MG63 (cell line): Measurements from ENCODE around the gene ZNF587B. TPM values are rescaled to one million over a fixed set of nuclear protein-coding genes. Genes with fewer than 3 reads are reported as not detected.
A peak's percentile ranks its signal among the peaks of the same experiment; 100 is the strongest.
"Not testable (repeated sequence)": the region's sequence is repeated elsewhere in the genome, so short reads cannot be mapped to it uniquely, and the experiment has no call there.

Source experiments
- DNase-seq: peaks from one replicate; pipeline ENCODE4 v3.0.0-alpha.2; 2020
- H3K27me3 ChIP-seq: fragments of 250-450 bp; sonication (Bioruptor Pico); 2 replicates; pipeline ENCODE4 v1.5.1; 2020; ENCODE audit warnings: mild to moderate bottlenecking, moderate library complexity
- H3K36me3 ChIP-seq: fragments of 250-450 bp; sonication (Bioruptor Pico); 2 replicates; pipeline ENCODE4 v1.5.1; 2020; ENCODE audit warnings: mild to moderate bottlenecking, moderate library complexity
- H3K4me3 ChIP-seq: fragments of 250-450 bp; sonication (Bioruptor Pico); 2 replicates; pipeline ENCODE4 v1.5.1; 2020; ENCODE audit warnings: mild to moderate bottlenecking, moderate library complexity
- H3K9me3 ChIP-seq: fragments of 250-450 bp; sonication (Bioruptor Pico); 2 replicates; pipeline ENCODE4 v1.5.1; 2020; ENCODE audit warnings: mild to moderate bottlenecking, moderate library complexity
- total RNA-seq: library from RNA; depleted of rRNA; stranded (reverse); fragments of >200 nt; shearing (Covaris generic); gene quantifications from 2 replicates; pipeline ENCODE4 v1.2.3, GENCODE V29; 2014; ENCODE audit warnings: low replicate concordance; rRNA removed

Gene ZNF587B
- 4.6 and 7.6 TPM in 2 replicates for total RNA-seq

GRCh38 chr19:57830071-57830602 lies at the start of gene ZNF587B:
TSS of gene ZNF587B (plus strand) at chr19:57830299. CDS start at chr19:57830529, 230 bp downstream.
- Histone ChIP-seq H3K27me3 (no peaks in the 10 kb centered on the region), H3K4me3 (no peak within 1 kb of the TSS), H3K36me3 (peaks cover 68% of the 10 kb centered on the region), H3K9me3 (no peaks in the 10 kb centered on the region)
- peak; percentile 17 for DNase-seq

GRCh38 chr19:57786286-57786685 lies 43.8 kb upstream of the ZNF587B start:
- H3K36me3 ChIP-seq, result peaks cover 81% of the 10 kb centered on the region
- no peak for DNase-seq
- no peaks in the 10 kb centered on the region for H3K27me3 ChIP-seq
- no peak overlapping the region for H3K4me3 ChIP-seq
- peaks cover 24% of the 10 kb centered on the region for H3K9me3 ChIP-seq

GRCh38 chr19:57786906-57787305 lies 43.2 kb upstream of the ZNF587B start:
- peaks cover 24% of the 10 kb centered on the region for H3K9me3 ChIP-seq
- H3K36me3 ChIP-seq, result peaks cover 79% of the 10 kb centered on the region
- H3K27me3 ChIP-seq, result no peaks in the 10 kb centered on the region
- DNase-seq, result no peak
- no peak overlapping the region for H3K4me3 ChIP-seq

GRCh38 chr19:57788114-57788692 lies 41.9 kb upstream of the ZNF587B start:
- H3K4me3 ChIP-seq, result no peak overlapping the region
- peaks cover 17% of the 10 kb centered on the region for H3K9me3 ChIP-seq
- H3K27me3 ChIP-seq, result no peaks in the 10 kb centered on the region
- peaks cover 74% of the 10 kb centered on the region for H3K36me3 ChIP-seq
- no peak for DNase-seq

GRCh38 chr19:57789288-57789687 lies 40.8 kb upstream of the ZNF587B start:
- DNase-seq, result no peak
- no peaks in the 10 kb centered on the region for H3K27me3 ChIP-seq
- peaks cover 12% of the 10 kb centered on the region for H3K9me3 ChIP-seq
- peaks cover 69% of the 10 kb centered on the region for H3K36me3 ChIP-seq
- no peak overlapping the region for H3K4me3 ChIP-seq

GRCh38 chr19:57796580-57796979 lies 33.5 kb upstream of the ZNF587B start:
- H3K36me3 ChIP-seq, result peaks cover 30% of the 10 kb centered on the region
- H3K4me3 ChIP-seq, H3K9me3 ChIP-seq, DNase-seq, H3K27me3 ChIP-seq: not testable (repeated sequence)

GRCh38 chr19:57800696-57801095 lies 29.4 kb upstream of the ZNF587B start:
- H3K36me3 ChIP-seq, result peaks cover 20% of the 10 kb centered on the region
- DNase-seq, result no peak
- H3K9me3 ChIP-seq, result no peaks in the 10 kb centered on the region
- no peak overlapping the region for H3K4me3 ChIP-seq
- H3K27me3 ChIP-seq, result no peaks in the 10 kb centered on the region

GRCh38 chr19:57802269-57802668 lies 27.8 kb upstream of the ZNF587B start:
- no peaks in the 10 kb centered on the region for H3K9me3 ChIP-seq
- no peak for DNase-seq
- H3K27me3 ChIP-seq, result no peaks in the 10 kb centered on the region
- peaks cover 32% of the 10 kb centered on the region for H3K36me3 ChIP-seq
- H3K4me3 ChIP-seq, result no peak overlapping the region

- H3K27me3 ChIP-seq, result no peaks in the 10 kb centered on the region
- H3K36me3 ChIP-seq, result peaks cover 40% of the 10 kb centered on the region
Observed at GRCh38 chr19:57803265-57803593, 26.9 kb upstream of the ZNF587B start.

GRCh38 chr19:57803594-57804325 lies 26.3 kb upstream of the ZNF587B start:
- no peaks in the 10 kb centered on the region for H3K27me3 ChIP-seq
- no peaks in the 10 kb centered on the region for H3K9me3 ChIP-seq
- peak; percentile 51 for DNase-seq

More at GRCh38 chr19:57803265-57803593, 26.9 kb upstream of the ZNF587B start:
- Histone ChIP-seq H3K4me3 (peak overlapping the region; percentile 44), H3K9me3 (no peaks in the 10 kb centered on the region)
- no peak for DNase-seq

GRCh38 chr19:57807541-57807940 lies 22.6 kb upstream of the ZNF587B start:
- H3K27me3 ChIP-seq, result no peaks in the 10 kb centered on the region
- peaks cover 57% of the 10 kb centered on the region for H3K36me3 ChIP-seq
- no peak overlapping the region for H3K4me3 ChIP-seq
- DNase-seq, result no peak
- H3K9me3 ChIP-seq, result no peaks in the 10 kb centered on the region

More at GRCh38 chr19:57803594-57804325, 26.3 kb upstream of the ZNF587B start:
- Histone ChIP-seq H3K4me3 (peak overlapping the region; percentile 44), H3K36me3 (peaks cover 44% of the 10 kb centered on the region)

- H3K36me3 ChIP-seq, result peaks cover 55% of the 10 kb centered on the region
- not testable (repeated sequence) for H3K9me3 ChIP-seq, DNase-seq, H3K27me3 ChIP-seq, H3K4me3 ChIP-seq
Observed at GRCh38 chr19:57810410-57811295, 19.4 kb upstream of the ZNF587B start.

- Histone ChIP-seq H3K9me3 (no peaks in the 10 kb centered on the region), H3K4me3 (no peak overlapping the region), H3K36me3 (peaks cover 41% of the 10 kb centered on the region), H3K27me3 (no peaks in the 10 kb centered on the region)
- no peak for DNase-seq
Observed at GRCh38 chr19:57812226-57812625, 17.9 kb upstream of the ZNF587B start.

GRCh38 chr19:57812975-57813820 lies 16.9 kb upstream of the ZNF587B start:
- not testable (repeated sequence) for H3K4me3 ChIP-seq, DNase-seq, H3K9me3 ChIP-seq, H3K27me3 ChIP-seq
- peaks cover 31% of the 10 kb centered on the region for H3K36me3 ChIP-seq

- no peak for DNase-seq
- Histone ChIP-seq H3K27me3 (no peaks in the 10 kb centered on the region), H3K9me3 (no peaks in the 10 kb centered on the region), H3K4me3 (peak overlapping the region; percentile 72), H3K36me3 (peaks cover 27% of the 10 kb centered on the region)
Observed at GRCh38 chr19:57813919-57814504, 16.1 kb upstream of the ZNF587B start.
